ENCODE data around the gene GATB.
A peak's percentile ranks its signal among the peaks of the same experiment; 100 is the strongest.

DNA sequence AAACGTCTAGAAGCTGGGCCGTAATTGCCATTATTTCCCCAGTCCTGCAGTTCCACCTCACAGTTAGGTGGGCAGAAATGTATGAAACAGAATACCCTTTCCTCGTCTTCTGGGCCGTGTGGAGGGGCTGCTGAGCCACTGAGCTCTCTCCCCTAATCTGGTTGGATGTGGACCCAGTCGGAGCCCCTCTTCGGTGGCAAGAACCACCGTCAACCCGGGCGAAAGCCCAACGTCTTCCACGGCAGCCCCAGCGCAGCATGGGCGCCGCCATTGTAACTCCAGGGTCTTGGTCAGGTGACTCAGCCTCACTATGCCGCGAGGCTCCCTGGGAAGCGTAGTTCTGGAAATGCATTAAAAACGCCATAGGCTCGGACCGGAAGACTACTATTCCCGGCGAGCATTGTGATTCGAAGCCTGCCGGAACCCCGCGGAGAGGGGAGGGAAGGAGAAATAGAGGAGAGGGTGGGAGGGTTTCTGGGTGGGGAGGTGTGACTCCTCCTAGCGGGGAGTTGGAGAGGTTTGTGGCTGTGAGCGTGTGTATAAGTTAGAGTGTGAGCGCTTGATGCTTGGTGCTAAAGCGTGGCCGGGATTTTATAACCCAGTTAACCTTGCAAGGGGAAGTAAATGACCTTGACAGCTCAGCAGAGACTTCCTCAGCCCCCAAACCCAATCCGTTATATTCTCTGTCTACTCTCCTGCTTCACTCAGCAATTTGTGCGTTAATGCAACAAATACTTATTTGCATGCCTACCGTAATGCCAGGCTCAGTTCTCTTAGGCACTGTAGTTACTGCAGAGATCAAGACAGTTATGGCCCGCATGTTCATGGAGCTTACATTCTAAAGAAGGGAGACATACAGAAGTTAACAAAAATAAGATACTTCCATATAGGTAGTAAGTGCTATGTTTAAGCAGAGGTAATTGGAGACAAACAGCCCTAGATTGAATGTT, at the start of gene GATB:
- TF ChIP-seq, protein P1, sequence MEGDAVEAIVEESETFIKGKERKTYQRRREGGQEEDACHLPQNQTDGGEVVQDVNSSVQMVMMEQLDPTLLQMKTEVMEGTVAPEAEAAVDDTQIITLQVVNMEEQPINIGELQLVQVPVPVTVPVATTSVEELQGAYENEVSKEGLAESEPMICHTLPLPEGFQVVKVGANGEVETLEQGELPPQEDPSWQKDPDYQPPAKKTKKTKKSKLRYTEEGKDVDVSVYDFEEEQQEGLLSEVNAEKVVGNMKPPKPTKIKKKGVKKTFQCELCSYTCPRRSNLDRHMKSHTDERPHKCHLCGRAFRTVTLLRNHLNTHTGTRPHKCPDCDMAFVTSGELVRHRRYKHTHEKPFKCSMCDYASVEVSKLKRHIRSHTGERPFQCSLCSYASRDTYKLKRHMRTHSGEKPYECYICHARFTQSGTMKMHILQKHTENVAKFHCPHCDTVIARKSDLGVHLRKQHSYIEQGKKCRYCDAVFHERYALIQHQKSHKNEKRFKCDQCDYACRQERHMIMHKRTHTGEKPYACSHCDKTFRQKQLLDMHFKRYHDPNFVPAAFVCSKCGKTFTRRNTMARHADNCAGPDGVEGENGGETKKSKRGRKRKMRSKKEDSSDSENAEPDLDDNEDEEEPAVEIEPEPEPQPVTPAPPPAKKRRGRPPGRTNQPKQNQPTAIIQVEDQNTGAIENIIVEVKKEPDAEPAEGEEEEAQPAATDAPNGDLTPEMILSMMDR (IDR thresholded peaks at IDR 0.05) = peak; percentile 66
- no peak for TF ChIP-seq EZH2phosphoT487 (IDR thresholded peaks at IDR 0.05)
